Immature natural killer cell (primary cell): ENCODE data around the gene PSKH1. TPM values are rescaled to one million over a fixed set of nuclear protein-coding genes. Genes with fewer than 3 reads are reported as not detected.
"Not testable (repeated sequence)": the region's sequence is repeated elsewhere in the genome, so short reads cannot be mapped to it uniquely, and the experiment has no call there.

ENCODE experiments used
- DNase-seq, 3 donors: peaks; one replicate each; pipeline ENCODE4 v3.0.0; 2022; ENCODE audit warnings: mixed read lengths in 1 of 3
- H3K27ac Mint-ChIP-seq, 6 donors: one replicate each; pipeline ENCODE4 v1.8.0; 2020; ENCODE audit warnings: mixed read lengths in 6 of 6, mild to moderate bottlenecking in 5 of 6, inconsistent platforms in 4 of 6, moderate library complexity in 3 of 6
- H3K27me3 Mint-ChIP-seq, 3 donors: one replicate each; pipeline ENCODE4 v1.8.0; 2020 to 2021; ENCODE audit warnings: low read depth in 3 of 3, mild to moderate bottlenecking in 3 of 3, mixed read lengths in 3 of 3, moderate library complexity in 3 of 3, inconsistent platforms in 1 of 3
- H3K36me3 Mint-ChIP-seq, 3 donors: one replicate each; pipeline ENCODE4 v1.8.0; 2020; ENCODE audit warnings: mixed read lengths in 3 of 3, inconsistent platforms in 2 of 3, mild to moderate bottlenecking in 2 of 3
- H3K4me1 Mint-ChIP-seq, 2 donors: one replicate each; pipeline ENCODE4 v1.8.0; 2020; ENCODE audit warnings: inconsistent platforms in 2 of 2, mild to moderate bottlenecking in 2 of 2, mixed read lengths in 2 of 2, moderate library complexity in 1 of 2
- H3K4me3 Mint-ChIP-seq, 5 donors: one replicate each; pipeline ENCODE4 v1.8.0; 2020; ENCODE audit warnings: mild to moderate bottlenecking in 5 of 5, mixed read lengths in 5 of 5, inconsistent platforms in 3 of 5, moderate library complexity in 3 of 5
- H3K9me3 Mint-ChIP-seq, 6 donors: one replicate each; pipeline ENCODE4 v1.8.0; 2020; ENCODE audit warnings: mild to moderate bottlenecking in 6 of 6, mixed read lengths in 6 of 6, inconsistent platforms in 4 of 6, moderate library complexity in 3 of 6
- polyA plus RNA-seq, 3 donors: library from polyadenylated mRNA; unstranded; fragments of 300-500 nt; fragmentation: Illumina TruSeq; gene quantifications; one replicate each; pipeline ENCODE4 v1.2.3, GENCODE V29; 2021

Gene PSKH1
- polyA plus RNA-seq, 3 donors from 2014 or later, result 16.4 to 40.6 (median 21.7) TPM

DNA sequence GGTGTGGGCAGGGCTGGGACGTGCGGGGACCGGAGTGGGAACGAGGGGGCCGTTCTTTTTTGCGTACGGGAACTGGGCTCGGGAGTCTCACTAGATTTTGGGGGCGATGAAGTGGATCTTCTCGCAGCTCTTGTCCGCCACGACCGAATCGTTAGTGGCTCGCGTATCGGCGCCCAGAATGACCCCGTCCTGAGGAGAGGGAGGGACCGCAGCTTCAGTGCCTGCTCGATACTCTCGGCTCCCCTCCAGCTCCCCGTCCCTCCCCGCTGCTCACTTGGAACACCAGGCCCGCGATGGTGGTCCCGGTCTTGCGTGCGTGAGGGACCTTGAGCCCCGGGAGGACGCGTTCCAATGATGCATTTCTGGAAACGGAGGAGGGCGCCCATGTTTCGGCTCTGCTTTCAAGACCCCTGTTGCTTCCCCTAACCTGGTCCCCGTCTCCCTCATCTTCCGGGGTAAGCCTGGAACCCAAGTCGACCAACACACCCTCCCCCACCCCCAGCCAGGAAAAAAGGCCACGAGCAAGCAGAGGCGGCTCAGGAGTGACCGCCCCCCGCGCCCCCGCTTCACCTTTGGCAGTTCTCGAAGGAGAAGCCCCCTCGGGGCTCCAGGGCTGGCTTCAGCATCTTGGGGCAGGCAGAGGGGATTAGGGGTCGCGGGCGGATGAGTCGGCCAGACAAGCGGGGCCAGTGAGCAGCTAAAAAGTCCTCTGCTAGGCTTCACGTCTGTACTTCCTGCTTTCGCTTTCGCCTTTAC, 43.2 kb downstream of the PSKH1 start, which contains the start of gene PSMB10:
PSMB10 (minus strand) TSS at position 727 of the 756 bp plus-strand sequence; CDS start at position 626, 101 bp downstream.
- H3K36me3 Mint-ChIP-seq, result peaks cover 0 to 15% (median 11%) of the 10 kb centered on the region in 3 donors
- H3K4me3 Mint-ChIP-seq, result peak within 1 kb of the TSS; percentile 97 to 100 (median 99)
- H3K27ac Mint-ChIP-seq, result peak within 1 kb of the TSS; percentile 91 to 99 (median 96)
- DNase-seq, result no peak
- H3K27me3 Mint-ChIP-seq, result peaks cover 5 to 16% (median 16%) of the 10 kb centered on the region in 3 donors
- H3K9me3 Mint-ChIP-seq, result no peaks in the 10 kb centered on the region
- peaks cover 42 to 47% of the 10 kb centered on the region in 2 donors for H3K4me1 Mint-ChIP-seq

DNA sequence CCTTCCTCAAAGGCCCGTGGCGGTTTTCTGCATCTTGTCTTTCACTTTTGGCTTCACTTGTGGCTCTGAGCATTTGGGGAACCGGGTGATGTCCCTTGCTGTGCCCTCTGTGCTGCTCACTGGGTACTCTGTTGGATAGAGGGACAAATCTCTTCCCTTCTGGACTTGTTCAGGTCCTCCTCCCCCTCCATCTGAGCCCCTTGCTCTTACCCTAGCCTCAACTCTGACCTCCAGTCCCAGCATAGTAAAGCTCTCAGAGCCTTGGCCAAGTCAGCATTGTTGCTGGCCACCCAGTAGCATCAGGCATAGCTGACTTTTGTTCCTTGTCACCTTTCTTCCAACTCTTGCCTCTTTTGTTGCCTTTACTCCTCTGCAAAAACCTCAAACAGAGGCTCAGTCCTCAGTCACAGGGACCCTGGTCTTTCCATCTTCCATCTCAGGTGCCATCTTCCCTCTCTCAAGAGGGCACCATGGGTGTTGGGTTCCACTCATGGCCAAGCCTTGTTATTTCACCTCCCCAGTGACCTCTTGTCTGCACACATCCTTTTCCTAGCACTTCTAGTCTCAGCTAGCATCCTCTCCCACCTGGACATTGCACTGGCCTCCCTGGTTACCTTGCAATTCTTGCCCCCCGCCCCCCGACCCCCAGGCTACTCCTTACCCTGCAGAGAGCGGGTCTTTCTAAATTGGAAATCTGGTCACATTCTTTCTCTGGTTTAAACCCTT, 44.0 kb downstream of the PSKH1 start:
- DNase-seq, result peak; percentile 81 to 82 (median 82)

DNA sequence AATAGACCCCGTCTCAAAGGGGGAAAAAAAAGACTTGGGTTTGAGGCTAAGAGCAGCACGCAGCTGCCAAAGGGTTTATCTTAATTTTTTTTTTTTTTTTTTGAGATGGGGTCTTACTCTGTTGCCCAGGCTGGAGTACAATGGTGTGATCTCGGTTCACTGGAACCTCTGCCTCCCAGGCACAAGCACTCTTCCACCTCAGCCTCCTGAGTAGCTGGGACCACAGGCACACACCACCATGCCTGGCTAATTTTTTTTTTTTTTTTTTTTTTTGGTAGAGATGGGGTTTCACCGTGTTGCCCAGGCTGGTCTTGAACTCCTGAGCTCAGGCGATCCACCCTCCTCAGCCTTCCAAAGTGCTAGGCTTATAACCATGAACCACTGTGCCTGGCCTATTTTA, 44.7 kb downstream of the PSKH1 start:
- H3K4me3 Mint-ChIP-seq, result peak overlapping the region in 1 of 5 donors; percentile 100
- H3K4me1 Mint-ChIP-seq, result peaks cover 49 to 57% of the 10 kb centered on the region in 2 donors
- H3K36me3 Mint-ChIP-seq, result peaks cover 0 to 15% (median 11%) of the 10 kb centered on the region in 3 donors
- peak overlapping the region in 5 of 6 donors; percentile 36 to 98 (median 94) for H3K27ac Mint-ChIP-seq
- H3K27me3 Mint-ChIP-seq, result peaks cover 5 to 17% (median 16%) of the 10 kb centered on the region in 3 donors
- not testable (repeated sequence) for H3K9me3 Mint-ChIP-seq, DNase-seq

More for the DNA sequence above, 44.0 kb downstream of the PSKH1 start:
- Mint-ChIP-seq H3K4me1 (peaks cover 49 to 55% of the 10 kb centered on the region in 2 donors), H3K4me3 (peak overlapping the region; percentile 97 to 100 (median 99)), H3K27me3 (peaks cover 5 to 17% (median 16%) of the 10 kb centered on the region in 3 donors), H3K36me3 (peaks cover 0 to 15% (median 11%) of the 10 kb centered on the region in 3 donors), H3K27ac (peak overlapping the region; percentile 91 to 99 (median 96)), H3K9me3 (no peaks in the 10 kb centered on the region)

DNA sequence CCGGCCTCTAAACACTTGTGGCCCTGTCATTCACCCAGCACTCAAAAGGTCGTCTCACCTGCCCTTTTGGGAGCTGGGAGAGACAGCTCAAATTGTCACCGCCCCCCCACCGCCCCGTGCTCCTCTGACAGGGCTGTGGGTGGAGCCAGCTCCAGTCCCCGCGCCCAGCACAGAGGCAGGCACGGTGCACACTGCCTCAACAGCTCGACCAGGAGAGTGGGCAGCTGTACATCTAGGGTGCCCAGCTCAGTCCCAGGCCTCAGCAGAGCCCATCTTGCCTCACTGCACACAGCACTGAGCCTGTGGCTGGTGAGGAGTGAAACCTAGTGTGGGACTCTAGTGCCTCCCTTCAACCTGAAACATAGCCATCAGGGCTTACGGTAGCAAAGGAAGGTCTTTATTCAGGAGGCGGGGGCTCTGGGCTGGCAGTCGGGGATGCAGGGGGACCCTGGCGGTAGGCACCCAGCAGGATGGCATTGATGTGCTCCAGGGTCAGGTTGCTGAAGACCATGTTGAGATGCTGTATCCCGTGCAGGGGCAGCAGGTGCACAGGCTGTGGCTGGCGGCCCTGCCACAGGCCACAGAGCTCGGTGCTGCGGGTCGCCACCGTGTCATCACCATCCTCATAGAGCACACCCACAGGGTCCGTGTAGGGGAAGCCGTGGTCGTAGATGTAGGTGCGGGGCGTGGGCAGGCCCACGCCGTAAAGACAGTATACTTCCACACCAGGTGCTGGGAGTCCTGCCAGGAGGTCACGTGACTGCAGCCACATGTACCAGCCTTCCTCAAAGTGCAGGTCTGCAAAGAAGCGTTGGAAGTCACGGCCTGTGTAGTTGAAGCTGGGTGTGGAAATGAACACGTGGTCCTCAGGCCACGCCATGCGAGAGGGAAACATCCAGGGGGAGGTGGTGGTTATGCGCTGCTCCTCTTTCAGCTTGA, 46.7 kb downstream of the PSKH1 start:
- no peaks in the 10 kb centered on the region for H3K9me3 Mint-ChIP-seq
- H3K27me3 Mint-ChIP-seq, result peaks cover 3 to 17% (median 11%) of the 10 kb centered on the region in 3 donors
- peaks cover 37 to 43% of the 10 kb centered on the region in 2 donors for H3K4me1 Mint-ChIP-seq
- peak overlapping the region in 1 of 5 donors; percentile 8 for H3K4me3 Mint-ChIP-seq
- H3K27ac Mint-ChIP-seq, result peak overlapping the region in 5 of 6 donors; percentile 34 to 80 (median 53)
- DNase-seq, result peak; percentile 19 to 32 (median 26)
- H3K36me3 Mint-ChIP-seq, result peaks cover 0 to 15% (median 11%) of the 10 kb centered on the region in 3 donors

DNA sequence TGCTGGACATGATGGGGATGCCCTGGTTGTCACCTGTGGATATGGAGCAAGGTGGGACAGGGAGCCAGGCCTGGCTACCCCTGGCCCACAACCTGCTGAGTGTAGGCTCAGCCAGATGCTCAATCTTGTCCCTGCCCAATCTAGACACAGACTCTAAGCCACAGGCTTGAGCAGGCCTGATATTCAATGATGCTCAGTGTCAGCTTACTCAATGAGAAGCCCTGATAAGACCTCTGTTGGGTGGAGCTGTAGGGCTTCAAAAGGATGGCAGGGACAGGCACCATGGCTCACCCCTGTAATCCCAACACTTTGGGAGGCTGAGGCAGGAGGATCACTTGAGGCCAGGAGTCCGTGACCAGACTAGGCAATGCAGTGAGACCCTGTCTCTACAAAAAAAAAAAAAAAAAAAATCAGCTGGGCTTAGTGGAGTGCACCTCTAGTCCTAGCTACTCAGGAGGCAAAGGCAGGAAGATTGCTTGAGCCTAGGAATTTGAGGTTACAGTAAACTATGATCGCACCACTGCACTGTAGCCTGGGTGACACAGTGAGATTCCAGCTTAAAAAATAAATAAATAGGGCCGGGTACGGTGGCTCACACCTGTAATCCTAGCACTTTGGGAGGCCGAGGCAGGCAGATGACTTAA, 47.5 kb downstream of the PSKH1 start:
- no peaks in the 10 kb centered on the region for H3K9me3 Mint-ChIP-seq
- H3K4me3 Mint-ChIP-seq, result peak overlapping the region in 1 of 5 donors; percentile 8
- H3K27me3 Mint-ChIP-seq, result peaks cover 3 to 17% (median 10%) of the 10 kb centered on the region in 3 donors
- DNase-seq, result no peak
- H3K27ac Mint-ChIP-seq, result peak overlapping the region in 4 of 6 donors; percentile 40 to 80 (median 54)
- peaks cover 0 to 7% (median 4%) of the 10 kb centered on the region in 3 donors for H3K36me3 Mint-ChIP-seq
- peaks cover 29 to 35% of the 10 kb centered on the region in 2 donors for H3K4me1 Mint-ChIP-seq

DNA sequence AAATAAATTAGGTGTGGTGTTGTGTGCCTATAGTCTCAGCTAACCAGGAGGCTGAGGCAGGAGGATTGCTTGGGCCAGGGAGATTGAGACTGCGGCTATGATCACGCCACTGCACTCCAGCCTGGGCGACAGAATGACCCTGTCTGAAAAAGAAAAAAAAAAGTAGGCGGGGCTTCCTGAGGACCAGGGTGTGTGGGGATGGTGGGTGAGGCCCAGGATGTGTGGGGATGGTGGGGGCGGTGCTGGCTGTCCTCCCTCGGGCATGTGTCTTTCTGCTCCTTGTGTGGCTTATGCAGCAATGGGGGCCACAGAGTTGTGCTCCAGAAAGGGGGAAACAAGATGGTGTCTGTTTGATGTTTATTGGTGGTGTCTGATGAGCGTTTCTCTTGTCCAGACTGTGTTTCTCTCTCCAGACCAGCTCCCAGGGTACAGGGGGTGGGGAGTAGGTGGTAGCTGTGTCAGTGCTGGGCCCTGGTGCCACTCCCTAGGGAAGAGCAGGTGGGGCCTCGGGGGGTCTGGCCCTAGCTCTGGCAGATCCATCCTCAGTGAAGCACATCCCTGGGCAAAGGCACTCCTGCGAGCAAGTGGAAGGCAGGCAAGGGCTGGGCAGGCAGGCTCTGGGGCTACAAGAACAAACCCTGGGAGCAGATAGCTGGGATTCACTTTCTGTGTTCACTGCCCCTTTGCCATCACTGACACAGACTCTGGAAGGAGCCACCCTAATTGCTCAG, 48.6 kb downstream of the PSKH1 start:
- peaks cover 27 to 32% of the 10 kb centered on the region in 2 donors for H3K4me1 Mint-ChIP-seq
- peaks cover 0 to 3% (median 0%) of the 10 kb centered on the region in 3 donors for H3K36me3 Mint-ChIP-seq
- H3K27ac Mint-ChIP-seq, result peak overlapping the region in 2 of 6 donors; percentile 45
- no peak for DNase-seq
- no peak overlapping the region for H3K4me3 Mint-ChIP-seq
- peaks cover 0 to 9% (median 3%) of the 10 kb centered on the region in 3 donors for H3K27me3 Mint-ChIP-seq
- no peaks in the 10 kb centered on the region for H3K9me3 Mint-ChIP-seq

DNA sequence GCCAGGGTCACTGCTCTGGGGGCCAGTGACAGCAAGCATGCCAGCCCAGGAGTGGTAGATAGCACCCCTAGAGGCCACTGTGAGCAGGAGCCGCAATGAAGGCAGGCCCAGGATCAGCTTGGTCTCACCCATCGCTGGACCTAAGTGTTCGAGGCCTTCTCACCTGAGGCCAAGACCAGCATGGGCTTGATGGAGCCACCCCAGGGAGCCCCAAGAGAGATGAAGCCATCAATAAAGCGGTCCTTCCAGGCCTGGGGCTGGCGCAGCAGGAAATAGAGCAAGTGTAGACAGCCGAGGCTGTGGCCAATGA, 49.1 kb downstream of the PSKH1 start:
- peak; percentile 29 to 38 (median 31) for DNase-seq
- Mint-ChIP-seq H3K27me3 (peaks cover 0 to 5% (median 0%) of the 10 kb centered on the region in 3 donors), H3K27ac (peak overlapping the region in 1 of 6 donors; percentile 57), H3K36me3 (no peaks in the 10 kb centered on the region), H3K9me3 (no peaks in the 10 kb centered on the region), H3K4me1 (peaks cover 22 to 26% of the 10 kb centered on the region in 2 donors), H3K4me3 (no peak overlapping the region)

DNA sequence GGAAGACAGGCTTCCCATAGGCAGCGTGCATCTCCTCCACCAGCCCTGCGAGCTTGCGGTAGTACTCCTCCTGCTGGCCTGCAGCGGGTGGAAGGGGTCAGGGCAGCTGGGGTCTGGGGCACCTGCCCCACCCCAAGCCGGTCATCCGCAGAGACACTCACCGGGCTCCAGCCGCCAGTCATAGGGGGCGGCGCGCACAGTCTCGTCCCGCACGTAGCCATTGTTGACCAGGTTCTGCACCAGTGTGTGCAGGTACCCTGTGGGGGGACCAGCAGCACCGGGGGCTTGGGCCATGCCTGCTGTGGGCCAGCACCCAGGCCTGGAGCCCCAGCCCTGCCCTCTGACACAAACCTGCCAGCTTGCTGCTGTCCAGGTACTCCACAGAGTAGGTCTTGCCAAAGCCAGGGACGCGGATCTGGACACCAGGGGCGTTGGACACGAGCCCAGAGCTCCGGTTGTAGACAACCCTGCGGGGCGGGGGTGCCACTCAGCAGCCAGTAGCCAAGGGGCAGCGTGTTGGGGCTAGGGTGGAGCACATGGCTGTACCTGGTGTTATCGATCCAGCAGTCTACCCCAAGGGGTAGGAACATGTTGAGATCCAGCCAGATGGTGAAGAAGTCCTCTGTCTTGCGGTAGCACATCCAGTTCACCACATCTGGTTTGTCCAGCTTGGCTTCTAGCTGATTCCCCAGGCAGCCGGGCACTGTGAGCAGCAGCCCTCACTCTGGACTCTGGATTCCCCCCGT, 49.6 kb downstream of the PSKH1 start:
- no peak for DNase-seq
- Mint-ChIP-seq H3K4me1 (peaks cover 19 to 22% of the 10 kb centered on the region in 2 donors), H3K4me3 (no peak overlapping the region), H3K36me3 (no peaks in the 10 kb centered on the region), H3K27me3 (peaks cover 0 to 5% (median 0%) of the 10 kb centered on the region in 3 donors), H3K27ac (no peak overlapping the region), H3K9me3 (no peaks in the 10 kb centered on the region)

DNA sequence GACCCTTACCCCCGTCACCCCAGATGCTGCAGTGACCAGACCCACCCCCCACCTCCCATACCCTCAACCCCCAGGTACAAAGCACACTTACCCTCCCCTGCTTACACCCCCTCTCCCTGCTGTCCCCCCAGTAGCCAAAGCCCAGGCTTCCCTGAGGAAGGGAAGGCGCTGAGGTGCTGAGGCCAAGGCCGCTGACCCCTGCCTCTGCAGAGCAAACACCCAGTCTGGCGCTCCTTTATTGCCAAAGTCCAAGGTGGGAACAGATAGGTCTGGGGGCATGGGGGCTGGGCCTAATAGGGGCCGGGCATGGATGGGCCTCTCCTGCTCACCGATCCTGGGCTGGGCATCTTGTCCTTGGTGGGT, 50.2 kb downstream of the PSKH1 start:
- Mint-ChIP-seq H3K27me3 (peaks cover 0 to 6% (median 0%) of the 10 kb centered on the region in 3 donors), H3K27ac (no peak overlapping the region), H3K36me3 (no peaks in the 10 kb centered on the region), H3K4me3 (no peak overlapping the region), H3K9me3 (no peaks in the 10 kb centered on the region), H3K4me1 (peaks cover 19 to 22% of the 10 kb centered on the region in 2 donors)
- no peak for DNase-seq

DNA sequence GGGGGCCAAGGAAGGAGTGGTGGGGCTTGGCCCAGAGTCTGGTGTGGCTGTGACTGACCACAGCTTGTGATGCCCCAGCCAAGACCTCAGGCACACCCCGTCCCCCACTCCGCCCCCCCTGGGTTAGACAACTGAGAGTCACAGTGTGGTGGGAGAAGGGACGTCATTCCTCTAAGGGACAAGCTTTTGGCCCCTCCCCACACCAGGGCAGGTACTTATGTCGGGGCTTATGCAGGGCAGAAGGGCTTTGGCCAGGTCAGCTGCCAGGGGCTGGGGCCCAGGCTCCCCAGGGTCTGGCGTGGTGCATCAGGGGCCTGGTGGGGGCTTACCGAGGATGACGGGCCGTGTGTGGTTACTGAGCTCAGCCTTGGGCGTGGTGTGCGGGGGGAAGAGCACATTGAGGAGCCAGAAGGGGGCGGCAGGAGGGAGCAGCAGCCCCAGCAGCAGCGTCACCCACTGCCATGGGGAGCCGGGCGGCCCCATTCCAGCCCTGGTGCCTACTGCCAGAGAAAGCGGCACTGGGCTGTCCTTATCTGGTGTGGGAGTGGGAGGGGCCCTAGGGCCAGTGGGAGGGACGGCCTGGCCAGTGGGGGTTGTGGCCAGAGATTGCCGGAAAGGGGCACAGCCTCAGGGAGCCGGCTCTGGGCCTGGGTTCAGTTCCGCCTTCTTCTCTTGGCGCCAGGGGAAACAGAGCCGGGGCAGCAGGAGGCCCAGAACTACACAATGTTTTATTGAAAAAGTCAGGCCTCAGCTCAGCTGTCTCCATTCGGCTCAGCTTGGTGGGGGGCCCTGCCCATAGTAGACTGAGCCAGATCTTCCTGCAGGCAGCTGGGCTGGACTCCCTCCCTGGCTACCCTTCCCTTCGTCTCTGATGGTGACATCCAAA, 50.8 kb downstream of the PSKH1 start, which contains the start of gene LCAT:
LCAT (minus strand) TSS at position 502 of the 886 bp plus-strand sequence; CDS start at position 483, 19 bp downstream.
- no peaks in the 10 kb centered on the region for H3K36me3 Mint-ChIP-seq
- no peak for DNase-seq
- H3K9me3 Mint-ChIP-seq, result no peaks in the 10 kb centered on the region
- H3K4me3 Mint-ChIP-seq, result no peak within 1 kb of the TSS
- H3K27ac Mint-ChIP-seq, result no peak within 1 kb of the TSS
- peaks cover 0 to 6% (median 0%) of the 10 kb centered on the region in 3 donors for H3K27me3 Mint-ChIP-seq
- H3K4me1 Mint-ChIP-seq, result peaks cover 19 to 22% of the 10 kb centered on the region in 2 donors
